ENCODE data around the gene MARS1. TPM values are rescaled to one million over a fixed set of nuclear protein-coding genes. Genes with fewer than 3 reads are reported as not detected.

The MARS1 gene
- polyA plus RNA-seq, 2 donors: 74.4 to 106 TPM

GRCh38 chr12:57470970-57471656 is 16.8 kb upstream of the MARS1 start:
- Histone ChIP-seq H3K36me3 (ENCODE audit: control insufficient read depth in 2 of 2, insufficient read depth in 2 of 2, low read length in 1 of 2) (peaks cover 0 to 3% of the 10 kb centered on the region in 2 donors), H3K27me3 (ENCODE audit: control insufficient read depth in 1 of 2, insufficient read depth in 2 of 2, low read length in 2 of 2) (peaks cover 0 to 7% of the 10 kb centered on the region in 2 donors), H3K9me3 (ENCODE audit: control insufficient read depth in 2 of 2, insufficient read depth in 1 of 2, low read depth in 1 of 2, low read length in 1 of 2) (no peaks in the 10 kb centered on the region), H3K4me3 (ENCODE audit: low read depth in 1 of 2, low read length in 2 of 2) (no peak overlapping the region), H3K27ac (ENCODE audit: low read depth in 2 of 2, low read length in 1 of 2) (no peak overlapping the region), H3K4me1 (ENCODE audit: control insufficient read depth in 2 of 2, insufficient read depth in 2 of 2, low read length in 1 of 2) (peaks cover 3 to 14% of the 10 kb centered on the region in 2 donors)
- WGBS, 2 donors: 75 to 83% methylated on average over 4 of the region's 4 CpGs

GRCh38 chr12:57471661-57472060 is 16.2 kb upstream of the MARS1 start:
- Histone ChIP-seq H3K27ac (ENCODE audit: low read depth in 2 of 2, low read length in 1 of 2) (no peak overlapping the region), H3K9me3 (ENCODE audit: control insufficient read depth in 2 of 2, insufficient read depth in 1 of 2, low read depth in 1 of 2, low read length in 1 of 2) (no peaks in the 10 kb centered on the region), H3K36me3 (ENCODE audit: control insufficient read depth in 2 of 2, insufficient read depth in 2 of 2, low read length in 1 of 2) (peaks cover 0 to 3% of the 10 kb centered on the region in 2 donors), H3K27me3 (ENCODE audit: control insufficient read depth in 1 of 2, insufficient read depth in 2 of 2, low read length in 2 of 2) (peaks cover 0 to 9% of the 10 kb centered on the region in 2 donors), H3K4me1 (ENCODE audit: control insufficient read depth in 2 of 2, insufficient read depth in 2 of 2, low read length in 1 of 2) (peaks cover 4 to 17% of the 10 kb centered on the region in 2 donors), H3K4me3 (ENCODE audit: low read depth in 1 of 2, low read length in 2 of 2) (no peak overlapping the region)
- WGBS, 2 donors: 82 to 91% methylated on average over 3 of the region's 3 CpGs

GRCh38 chr12:57472391-57472790 is 15.5 kb upstream of the MARS1 start:
- Histone ChIP-seq H3K27me3 (ENCODE audit: control insufficient read depth in 1 of 2, insufficient read depth in 2 of 2, low read length in 2 of 2) (peaks cover 0 to 9% of the 10 kb centered on the region in 2 donors), H3K4me1 (ENCODE audit: control insufficient read depth in 2 of 2, insufficient read depth in 2 of 2, low read length in 1 of 2) (peaks cover 4 to 17% of the 10 kb centered on the region in 2 donors)

GRCh38 chr12:57473392-57473791 is 14.5 kb upstream of the MARS1 start:
- 52 to 55% methylated on average over 3 of the region's 3 CpGs for WGBS, 2 donors
- H3K4me1 ChIP-seq (ENCODE audit: control insufficient read depth in 2 of 2, insufficient read depth in 2 of 2, low read length in 1 of 2): peaks cover 4 to 17% of the 10 kb centered on the region in 2 donors
- peaks cover 0 to 3% of the 10 kb centered on the region in 2 donors for H3K36me3 ChIP-seq (ENCODE audit: control insufficient read depth in 2 of 2, insufficient read depth in 2 of 2, low read length in 1 of 2)
- H3K27ac ChIP-seq (ENCODE audit: low read depth in 2 of 2, low read length in 1 of 2): no peak overlapping the region
- H3K9me3 ChIP-seq (ENCODE audit: control insufficient read depth in 2 of 2, insufficient read depth in 1 of 2, low read depth in 1 of 2, low read length in 1 of 2): no peaks in the 10 kb centered on the region
- H3K4me3 ChIP-seq (ENCODE audit: low read depth in 1 of 2, low read length in 2 of 2): no peak overlapping the region
- H3K27me3 ChIP-seq (ENCODE audit: control insufficient read depth in 1 of 2, insufficient read depth in 2 of 2, low read length in 2 of 2): peaks cover 0 to 9% of the 10 kb centered on the region in 2 donors

More at GRCh38 chr12:57472391-57472790, 15.5 kb upstream of the MARS1 start:
- Histone ChIP-seq H3K9me3 (ENCODE audit: control insufficient read depth in 2 of 2, insufficient read depth in 1 of 2, low read depth in 1 of 2, low read length in 1 of 2) (no peaks in the 10 kb centered on the region), H3K36me3 (ENCODE audit: control insufficient read depth in 2 of 2, insufficient read depth in 2 of 2, low read length in 1 of 2) (peaks cover 0 to 3% of the 10 kb centered on the region in 2 donors), H3K27ac (ENCODE audit: low read depth in 2 of 2, low read length in 1 of 2) (no peak overlapping the region), H3K4me3 (ENCODE audit: low read depth in 1 of 2, low read length in 2 of 2) (no peak overlapping the region)
- 84 to 90% methylated on average over 3 of the region's 3 CpGs for WGBS, 2 donors

- Histone ChIP-seq H3K9me3 (ENCODE audit: control insufficient read depth in 2 of 2, insufficient read depth in 1 of 2, low read depth in 1 of 2, low read length in 1 of 2) (no peaks in the 10 kb centered on the region), H3K27ac (ENCODE audit: low read depth in 2 of 2, low read length in 1 of 2) (no peak overlapping the region), H3K4me3 (ENCODE audit: low read depth in 1 of 2, low read length in 2 of 2) (no peak overlapping the region), H3K4me1 (ENCODE audit: control insufficient read depth in 2 of 2, insufficient read depth in 2 of 2, low read length in 1 of 2) (peaks cover 4 to 19% of the 10 kb centered on the region in 2 donors), H3K27me3 (ENCODE audit: control insufficient read depth in 1 of 2, insufficient read depth in 2 of 2, low read length in 2 of 2) (peaks cover 0 to 9% of the 10 kb centered on the region in 2 donors), H3K36me3 (ENCODE audit: control insufficient read depth in 2 of 2, insufficient read depth in 2 of 2, low read length in 1 of 2) (peaks cover 0 to 3% of the 10 kb centered on the region in 2 donors)
- WGBS, 2 donors: 87 to 92% methylated on average over 5 of the region's 5 CpGs
Observed at GRCh38 chr12:57473886-57474285, 14.0 kb upstream of the MARS1 start.

- H3K9me3 ChIP-seq (ENCODE audit: control insufficient read depth in 2 of 2, insufficient read depth in 1 of 2, low read depth in 1 of 2, low read length in 1 of 2): no peaks in the 10 kb centered on the region
- H3K27me3 ChIP-seq (ENCODE audit: control insufficient read depth in 1 of 2, insufficient read depth in 2 of 2, low read length in 2 of 2): peaks cover 0 to 9% of the 10 kb centered on the region in 2 donors
- WGBS, 2 donors: 77 to 79% methylated on average over 8 of the region's 8 CpGs
- no peak overlapping the region for H3K4me3 ChIP-seq (ENCODE audit: low read depth in 1 of 2, low read length in 2 of 2)
- peaks cover 4 to 19% of the 10 kb centered on the region in 2 donors for H3K4me1 ChIP-seq (ENCODE audit: control insufficient read depth in 2 of 2, insufficient read depth in 2 of 2, low read length in 1 of 2)
- peaks cover 0 to 3% of the 10 kb centered on the region in 2 donors for H3K36me3 ChIP-seq (ENCODE audit: control insufficient read depth in 2 of 2, insufficient read depth in 2 of 2, low read length in 1 of 2)
- H3K27ac ChIP-seq (ENCODE audit: low read depth in 2 of 2, low read length in 1 of 2): no peak overlapping the region
Observed at GRCh38 chr12:57474430-57474829, 13.4 kb upstream of the MARS1 start.

- Histone ChIP-seq H3K27ac (ENCODE audit: low read depth in 2 of 2, low read length in 1 of 2) (no peak overlapping the region), H3K9me3 (ENCODE audit: control insufficient read depth in 2 of 2, insufficient read depth in 1 of 2, low read depth in 1 of 2, low read length in 1 of 2) (no peaks in the 10 kb centered on the region), H3K27me3 (ENCODE audit: control insufficient read depth in 1 of 2, insufficient read depth in 2 of 2, low read length in 2 of 2) (peaks cover 0 to 9% of the 10 kb centered on the region in 2 donors), H3K4me3 (ENCODE audit: low read depth in 1 of 2, low read length in 2 of 2) (peak overlapping the region in 1 of 2 donors; percentile 13), H3K4me1 (ENCODE audit: control insufficient read depth in 2 of 2, insufficient read depth in 2 of 2, low read length in 1 of 2) (peaks cover 4 to 19% of the 10 kb centered on the region in 2 donors), H3K36me3 (ENCODE audit: control insufficient read depth in 2 of 2, insufficient read depth in 2 of 2, low read length in 1 of 2) (peaks cover 0 to 3% of the 10 kb centered on the region in 2 donors)
- WGBS, 2 donors: 53 to 63% methylated on average over 7 of the region's 7 CpGs
Observed at GRCh38 chr12:57474862-57475261, 13.0 kb upstream of the MARS1 start.

GRCh38 chr12:57475271-57476161 is 12.4 kb upstream of the MARS1 start:
- Histone ChIP-seq H3K27me3 (ENCODE audit: control insufficient read depth in 1 of 2, insufficient read depth in 2 of 2, low read length in 2 of 2) (peaks cover 0 to 9% of the 10 kb centered on the region in 2 donors), H3K27ac (ENCODE audit: low read depth in 2 of 2, low read length in 1 of 2) (peak overlapping the region in 1 of 2 donors; percentile 29), H3K9me3 (ENCODE audit: control insufficient read depth in 2 of 2, insufficient read depth in 1 of 2, low read depth in 1 of 2, low read length in 1 of 2) (no peaks in the 10 kb centered on the region), H3K4me3 (ENCODE audit: low read depth in 1 of 2, low read length in 2 of 2) (peak overlapping the region; percentile 13 to 24), H3K4me1 (ENCODE audit: control insufficient read depth in 2 of 2, insufficient read depth in 2 of 2, low read length in 1 of 2) (peaks cover 4 to 19% of the 10 kb centered on the region in 2 donors), H3K36me3 (ENCODE audit: control insufficient read depth in 2 of 2, insufficient read depth in 2 of 2, low read length in 1 of 2) (no peaks in the 10 kb centered on the region)
- 12 to 13% methylated on average over 80 to 84 of the region's 84 CpGs for WGBS, 2 donors

- peaks cover 0 to 11% of the 10 kb centered on the region in 2 donors for H3K27me3 ChIP-seq (ENCODE audit: control insufficient read depth in 1 of 2, insufficient read depth in 2 of 2, low read length in 2 of 2)
Observed at GRCh38 chr12:57476162-57476992, 11.5 kb upstream of the MARS1 start.

More at GRCh38 chr12:57476162-57476992, 11.5 kb upstream of the MARS1 start:
- Histone ChIP-seq H3K9me3 (ENCODE audit: control insufficient read depth in 2 of 2, insufficient read depth in 1 of 2, low read depth in 1 of 2, low read length in 1 of 2) (no peaks in the 10 kb centered on the region), H3K4me3 (ENCODE audit: low read depth in 1 of 2, low read length in 2 of 2) (peak overlapping the region; percentile 13 to 24), H3K4me1 (ENCODE audit: control insufficient read depth in 2 of 2, insufficient read depth in 2 of 2, low read length in 1 of 2) (peaks cover 4 to 19% of the 10 kb centered on the region in 2 donors), H3K27ac (ENCODE audit: low read depth in 2 of 2, low read length in 1 of 2) (peak overlapping the region; percentile 29 to 37), H3K36me3 (ENCODE audit: control insufficient read depth in 2 of 2, insufficient read depth in 2 of 2, low read length in 1 of 2) (no peaks in the 10 kb centered on the region)
- WGBS, 2 donors: 17 to 20% methylated on average over 28 to 29 of the region's 29 CpGs

Measured in esophagus (tissue), 2 donors.